Esophagus (tissue), 2 donors: ENCODE data around the gene USP22. TPM values are rescaled to one million over a fixed set of nuclear protein-coding genes. Genes with fewer than 3 reads are reported as not detected.

ENCODE experiments used
- H3K27ac ChIP-seq, 2 donors: one replicate each; pipeline ENCODE4 v1.5.1; 2013; ENCODE audit warnings: low read depth in 2 of 2, mild to moderate bottlenecking in 2 of 2, inconsistent platforms in 1 of 2, low read length in 1 of 2, moderate library complexity in 1 of 2
- H3K27me3 ChIP-seq, 2 donors: one replicate each; pipeline ENCODE4 v1.6.1; 2013; ENCODE audit warnings: low read length in 2 of 2, control low read depth in 1 of 2, mild to moderate bottlenecking in 1 of 2; ENCODE audit not compliant: insufficient read depth in 2 of 2, control insufficient read depth in 1 of 2
- H3K36me3 ChIP-seq, 2 donors: one replicate each; pipeline ENCODE4 v1.6.1; 2013; ENCODE audit warnings: low read length in 1 of 2; ENCODE audit not compliant: control insufficient read depth in 2 of 2, insufficient read depth in 2 of 2
- H3K4me1 ChIP-seq, 2 donors: one replicate each; pipeline ENCODE4 v1.6.1; 2013; ENCODE audit warnings: low read length in 1 of 2; ENCODE audit not compliant: control insufficient read depth in 2 of 2, insufficient read depth in 2 of 2
- H3K4me3 ChIP-seq, 2 donors: one replicate each; pipeline ENCODE4 v1.5.1; 2013; ENCODE audit warnings: low read length in 2 of 2, mild to moderate bottlenecking in 2 of 2, low read depth in 1 of 2, moderate library complexity in 1 of 2
- H3K9me3 ChIP-seq, 2 donors: one replicate each; pipeline ENCODE4 v1.6.1; 2013; ENCODE audit warnings: mild to moderate bottlenecking in 2 of 2, low read depth in 1 of 2, low read length in 1 of 2, moderate library complexity in 1 of 2; ENCODE audit not compliant: control insufficient read depth in 2 of 2, insufficient read depth in 1 of 2
- WGBS, 2 donors: extraction: QIAGEN DNeasy Blood & Tissue Kit; methylation state at CpG; one replicate each; pipeline ENCODE4 v1.1.7; 2013; 5-methylcytosine and 5-hydroxymethylcytosine counted together
- polyA plus RNA-seq, 2 donors: library from polyadenylated mRNA; stranded (reverse); fragments of 200-250 nt; gene quantifications; one replicate each; pipeline ENCODE4 v1.2.3, GENCODE V29; 2013
- donor health status: healthy with polysubstance abuse.
- donor health status: Bipolar disorder and iron deficiency.

The USP22 gene
- polyA plus RNA-seq, 2 donors = 19.6 to 29.9 TPM

DNA sequence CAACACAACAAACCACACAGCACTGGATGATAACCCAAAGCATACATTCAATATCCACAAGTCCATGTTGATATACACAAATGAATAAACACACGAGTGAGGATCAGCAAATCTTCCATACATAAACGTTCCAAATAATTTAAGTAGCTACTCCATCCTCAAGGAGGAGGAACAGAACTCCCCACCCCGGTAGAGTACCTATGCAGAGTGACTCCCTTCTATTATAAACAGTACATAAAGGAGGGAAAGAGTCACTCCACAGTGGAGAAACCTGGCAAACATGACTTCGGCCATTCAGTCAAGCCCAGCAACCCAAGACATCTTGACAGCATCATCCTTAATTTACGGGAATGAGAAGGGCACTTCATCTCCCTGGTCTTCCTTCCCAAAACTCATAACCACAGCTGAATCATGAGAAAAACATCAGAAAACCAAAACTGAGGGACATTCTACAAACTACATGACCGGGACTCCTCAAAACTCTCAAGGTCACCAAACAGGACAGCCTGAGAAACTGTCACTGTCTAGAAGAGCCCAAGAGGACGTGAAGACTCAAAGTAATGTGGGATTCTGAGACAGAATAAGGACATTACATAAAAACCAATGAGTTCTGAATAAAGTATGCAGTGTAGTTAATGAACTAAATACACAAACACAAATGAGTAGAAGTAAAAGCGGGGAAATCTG, 5.6 kb downstream of the USP22 start:
- 43 to 50% methylated on average over 8 of the region's 8 CpGs for WGBS, 2 donors
- Histone ChIP-seq H3K9me3 (no peaks in the 10 kb centered on the region), H3K4me3 (no peak overlapping the region), H3K27ac (peak overlapping the region in 1 of 2 donors; percentile 4), H3K36me3 (peaks cover 0 to 3% of the 10 kb centered on the region in 2 donors), H3K27me3 (no peaks in the 10 kb centered on the region), H3K4me1 (peaks cover 2 to 7% of the 10 kb centered on the region in 2 donors)

DNA sequence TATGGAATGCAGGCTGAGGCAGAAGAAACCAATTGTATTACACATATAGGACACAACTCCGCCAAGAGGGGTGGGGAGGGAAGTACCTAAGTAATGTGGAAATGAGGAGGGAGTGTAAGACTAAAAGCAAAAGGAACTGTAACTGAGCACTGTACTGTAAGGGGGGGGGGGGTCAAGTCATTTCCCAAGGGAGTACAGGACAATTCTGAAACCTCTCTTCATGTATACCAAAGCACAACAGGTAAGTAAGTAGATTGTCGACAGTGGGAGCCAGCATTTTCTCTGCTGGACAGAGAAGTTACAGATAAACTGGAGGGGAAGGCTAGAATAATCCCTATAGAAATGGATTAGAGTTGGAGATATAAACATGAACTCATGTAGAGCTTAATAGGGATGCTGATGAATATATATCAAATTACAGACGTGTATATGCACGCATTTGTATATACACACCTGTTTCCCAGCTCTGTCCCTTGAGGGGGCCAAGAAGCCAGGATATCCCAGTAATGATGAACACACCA, 6.4 kb downstream of the USP22 start:
- peaks cover 2 to 7% of the 10 kb centered on the region in 2 donors for H3K4me1 ChIP-seq
- H3K27ac ChIP-seq = no peak overlapping the region
- 39 to 51% methylated on average over 4 of the region's 4 CpGs for WGBS, 2 donors
- no peak overlapping the region for H3K4me3 ChIP-seq
- no peaks in the 10 kb centered on the region for H3K27me3 ChIP-seq
- H3K9me3 ChIP-seq = no peaks in the 10 kb centered on the region
- peaks cover 0 to 3% of the 10 kb centered on the region in 2 donors for H3K36me3 ChIP-seq

DNA sequence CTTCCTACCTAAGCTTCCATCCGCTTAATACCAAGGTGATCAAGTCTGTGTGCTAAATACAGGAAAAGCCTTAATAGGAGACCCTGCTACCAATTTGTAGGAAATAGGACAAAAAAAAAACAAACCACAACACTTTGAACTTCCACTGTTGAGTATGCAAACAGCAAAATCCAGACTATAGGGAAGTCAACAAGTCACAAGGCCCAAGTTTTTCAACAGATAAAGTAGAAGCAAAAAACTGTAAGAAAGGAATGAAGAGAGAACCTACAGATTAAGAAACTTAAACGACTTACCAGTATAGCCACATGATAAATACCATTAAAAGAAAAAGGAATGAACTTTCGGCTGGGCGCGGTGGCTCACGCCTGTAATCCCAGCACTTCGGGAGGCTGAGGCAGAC, 7.4 kb downstream of the USP22 start:
- WGBS, 2 donors = 85 to 86% methylated on average over 7 of the region's 7 CpGs
- Histone ChIP-seq H3K27ac (no peak overlapping the region), H3K4me1 (peaks cover under 1 to 7% of the 10 kb centered on the region in 2 donors), H3K27me3 (no peaks in the 10 kb centered on the region), H3K36me3 (peaks cover 0 to 3% of the 10 kb centered on the region in 2 donors), H3K4me3 (no peak overlapping the region), H3K9me3 (no peaks in the 10 kb centered on the region)

DNA sequence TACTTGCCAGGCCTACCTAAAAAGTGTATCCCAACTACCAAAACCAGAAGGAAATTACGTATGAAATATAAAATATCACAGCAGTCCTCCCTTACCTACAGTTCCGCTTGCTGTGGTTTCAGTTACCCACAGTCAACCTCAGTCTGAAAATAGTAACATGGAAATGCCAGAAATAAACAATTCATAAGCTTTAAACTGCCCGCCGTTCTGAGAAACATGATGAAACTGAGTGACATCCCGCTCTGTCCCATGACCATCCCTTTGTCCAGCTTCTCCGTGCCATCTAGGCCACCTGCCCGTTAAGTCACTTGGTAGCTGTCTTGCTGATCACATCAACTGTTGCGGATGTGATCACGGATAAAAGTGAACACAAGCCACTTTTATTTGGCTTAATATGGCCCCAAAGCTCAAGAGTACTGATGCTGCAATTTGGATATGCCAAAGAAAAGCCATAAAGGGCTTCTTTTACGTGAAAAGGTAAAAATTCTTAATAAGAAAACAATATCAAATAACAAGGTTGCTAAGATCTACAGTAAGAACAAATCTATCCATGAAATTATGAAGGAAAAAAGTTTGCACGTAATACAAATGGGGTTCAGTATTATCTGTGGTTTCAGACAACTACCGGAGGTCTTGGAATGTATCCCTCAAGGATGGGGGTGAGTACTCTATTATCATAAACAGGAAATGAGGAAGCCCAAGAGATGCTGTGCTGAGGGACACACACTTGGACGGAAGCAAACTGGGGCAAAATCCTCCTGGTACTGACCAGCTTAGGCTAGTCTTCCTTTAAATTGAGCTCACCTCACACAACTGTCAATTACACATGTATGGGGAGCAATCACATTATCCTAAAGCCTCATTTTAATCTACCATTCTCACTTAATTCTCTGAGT, 8.2 kb downstream of the USP22 start:
- WGBS, 2 donors = 43 to 45% methylated on average over 13 of the region's 13 CpGs
- Histone ChIP-seq H3K4me3 (no peak overlapping the region), H3K27ac (peak overlapping the region in 1 of 2 donors; percentile 71), H3K27me3 (no peaks in the 10 kb centered on the region), H3K9me3 (no peaks in the 10 kb centered on the region), H3K4me1 (peaks cover 4% of the 10 kb centered on the region in 2 donors), H3K36me3 (peaks cover 0 to 3% of the 10 kb centered on the region in 2 donors)

GRCh38 chr17:21033350-21033749, 9.5 kb downstream of the USP22 start:
- peak overlapping the region in 1 of 2 donors; percentile 31 for H3K27ac ChIP-seq
- H3K27me3 ChIP-seq = no peaks in the 10 kb centered on the region
- no peak overlapping the region for H3K4me3 ChIP-seq
- H3K9me3 ChIP-seq = no peaks in the 10 kb centered on the region
- WGBS, 2 donors = 69 to 74% methylated on average over 2 of the region's 2 CpGs
- H3K4me1 ChIP-seq = peaks cover 4% of the 10 kb centered on the region in 2 donors
- H3K36me3 ChIP-seq = peaks cover 0 to 3% of the 10 kb centered on the region in 2 donors

GRCh38 chr17:21031756-21032396, 10.9 kb downstream of the USP22 start:
- peaks cover 5 to 11% of the 10 kb centered on the region in 2 donors for H3K36me3 ChIP-seq
- peaks cover 0 to 4% of the 10 kb centered on the region in 2 donors for H3K4me1 ChIP-seq
- H3K27me3 ChIP-seq = no peaks in the 10 kb centered on the region
- no peaks in the 10 kb centered on the region for H3K9me3 ChIP-seq
- no peak overlapping the region for H3K4me3 ChIP-seq
- H3K27ac ChIP-seq = no peak overlapping the region
- WGBS, 2 donors = 67 to 73% methylated on average over 8 of the region's 8 CpGs

GRCh38 chr17:21030375-21030774, 12.4 kb downstream of the USP22 start:
- peaks cover 0 to 4% of the 10 kb centered on the region in 2 donors for H3K4me1 ChIP-seq
- H3K4me3 ChIP-seq = no peak overlapping the region
- WGBS, 2 donors = 78 to 80% methylated on average over 7 of the region's 7 CpGs
- no peaks in the 10 kb centered on the region for H3K9me3 ChIP-seq
- H3K27ac ChIP-seq = peak overlapping the region in 1 of 2 donors; percentile 7
- H3K36me3 ChIP-seq = peaks cover 5 to 16% of the 10 kb centered on the region in 2 donors
- no peaks in the 10 kb centered on the region for H3K27me3 ChIP-seq

- peaks cover 5 to 22% of the 10 kb centered on the region in 2 donors for H3K36me3 ChIP-seq
- WGBS, 2 donors = 20 to 22% methylated on average over 2 of the region's 2 CpGs
- no peak overlapping the region for H3K27ac ChIP-seq
- no peaks in the 10 kb centered on the region for H3K9me3 ChIP-seq
- H3K4me1 ChIP-seq = peaks cover 0 to 4% of the 10 kb centered on the region in 2 donors
- no peak overlapping the region for H3K4me3 ChIP-seq
- H3K27me3 ChIP-seq = no peaks in the 10 kb centered on the region
These were observed 13.3 kb downstream of the USP22 start for GRCh38 chr17:21029515-21029914.

DNA sequence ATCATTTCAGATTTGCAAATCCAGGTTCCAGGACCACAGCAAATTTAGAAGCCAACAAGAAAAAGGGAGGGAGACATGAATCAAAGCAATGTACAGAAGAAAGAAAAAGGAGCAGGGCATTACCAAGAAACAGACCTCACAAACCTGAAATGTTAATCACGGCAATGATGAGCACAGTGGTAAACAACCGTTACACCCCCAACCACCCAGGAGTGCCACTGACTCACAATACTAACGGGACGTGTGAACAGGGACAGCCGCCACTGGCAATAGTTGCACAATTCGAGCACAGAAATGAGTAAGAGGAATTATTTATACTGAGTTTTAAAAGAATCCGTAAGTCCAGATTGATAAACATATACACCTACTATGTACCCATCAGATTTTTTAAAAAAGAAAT, 13.8 kb downstream of the USP22 start:
- 22 to 27% methylated on average over 7 of the region's 7 CpGs for WGBS, 2 donors
- H3K4me1 ChIP-seq = peaks cover 0 to 4% of the 10 kb centered on the region in 2 donors
- peaks cover 5 to 24% of the 10 kb centered on the region in 2 donors for H3K36me3 ChIP-seq
- H3K4me3 ChIP-seq = no peak overlapping the region
- peak overlapping the region in 1 of 2 donors; percentile 47 for H3K27ac ChIP-seq
- H3K27me3 ChIP-seq = no peaks in the 10 kb centered on the region
- no peaks in the 10 kb centered on the region for H3K9me3 ChIP-seq
